Retinal pigment epithelial cell (primary cell): ENCODE measurements around the gene ANKDD1A.

Experiments used
- DNase-seq: peaks from one replicate; pipeline ENCODE4 v3.0.0-alpha.2; 2010; ENCODE audit warnings: low read depth
- H3K4me3 ChIP-seq: 2 replicates; pipeline ENCODE4 v1.5.1; 2011; ENCODE audit warnings: mild to moderate bottlenecking, low read length, control low read depth, moderate library complexity
- CTCF ChIP-seq: conservative IDR thresholded peaks from 2 replicates; pipeline ENCODE4 v1.5.1; 2011; ENCODE audit warnings: low read depth, low read length, control low read depth, inconsistent platforms

ANKDD1A gene

GRCh38 chr15:64895285-64896065, 16.2 kb upstream of the ANKDD1A start:
- no peak for DNase-seq
- no peak for TF ChIP-seq CTCF
- no peak overlapping the region for H3K4me3 ChIP-seq

- DNase-seq = no peak
- no peak for TF ChIP-seq CTCF
- no peak overlapping the region for H3K4me3 ChIP-seq
These were observed 15.2 kb upstream of the ANKDD1A start for GRCh38 chr15:64896371-64897069.

GRCh38 chr15:64897345-64897985, 14.2 kb upstream of the ANKDD1A start:
- DNase-seq = no peak
- no peak overlapping the region for H3K4me3 ChIP-seq
- no peak for TF ChIP-seq CTCF

GRCh38 chr15:64898406-64898805, 13.3 kb upstream of the ANKDD1A start:
- H3K4me3 ChIP-seq = no peak overlapping the region

GRCh38 chr15:64901141-64901540, 10.6 kb upstream of the ANKDD1A start:
- no peak overlapping the region for H3K4me3 ChIP-seq
- TF ChIP-seq CTCF = no peak
- no peak for DNase-seq

More at GRCh38 chr15:64898406-64898805, 13.3 kb upstream of the ANKDD1A start:
- no peak for DNase-seq
- TF ChIP-seq CTCF = no peak

- H3K4me3 ChIP-seq = no peak overlapping the region
- TF ChIP-seq CTCF = no peak
- DNase-seq = no peak
These were observed 9.8 kb upstream of the ANKDD1A start for GRCh38 chr15:64901914-64902313.

GRCh38 chr15:64902863-64903262, 8.8 kb upstream of the ANKDD1A start:
- no peak for DNase-seq

More at GRCh38 chr15:64902863-64903262, 8.8 kb upstream of the ANKDD1A start:
- TF ChIP-seq CTCF = no peak
- no peak overlapping the region for H3K4me3 ChIP-seq
